ENCODE data around the gene KRT74.
"Not testable (repeated sequence)": the region's sequence is repeated elsewhere in the genome, so short reads cannot be mapped to it uniquely, and the experiment has no call there.

Gene KRT74

DNA sequence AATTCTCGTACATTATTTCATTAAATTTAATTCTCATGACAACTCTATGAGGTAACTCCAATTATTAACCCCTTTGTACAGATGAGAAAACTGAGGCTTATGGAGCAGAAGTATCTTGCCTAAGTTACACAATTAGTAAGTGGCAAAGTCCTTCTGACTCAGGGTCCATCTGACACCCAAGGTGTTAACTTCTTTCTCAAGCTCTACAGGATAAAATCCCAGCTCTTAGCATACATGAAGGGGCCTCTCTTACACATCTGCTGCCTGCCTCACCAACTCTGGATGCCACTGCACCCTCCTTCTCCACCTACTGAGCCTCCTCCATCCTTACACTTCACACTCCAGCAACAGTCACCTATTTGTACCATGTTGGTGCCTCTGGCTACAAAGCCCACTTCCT lies 31.9 kb upstream of the KRT74 start:
- H3K4me3 ChIP-seq (ENCODE audit: low read depth, low read length), result no peak overlapping the region
- no peak for DNase-seq (ENCODE audit: low read depth)

DNA sequence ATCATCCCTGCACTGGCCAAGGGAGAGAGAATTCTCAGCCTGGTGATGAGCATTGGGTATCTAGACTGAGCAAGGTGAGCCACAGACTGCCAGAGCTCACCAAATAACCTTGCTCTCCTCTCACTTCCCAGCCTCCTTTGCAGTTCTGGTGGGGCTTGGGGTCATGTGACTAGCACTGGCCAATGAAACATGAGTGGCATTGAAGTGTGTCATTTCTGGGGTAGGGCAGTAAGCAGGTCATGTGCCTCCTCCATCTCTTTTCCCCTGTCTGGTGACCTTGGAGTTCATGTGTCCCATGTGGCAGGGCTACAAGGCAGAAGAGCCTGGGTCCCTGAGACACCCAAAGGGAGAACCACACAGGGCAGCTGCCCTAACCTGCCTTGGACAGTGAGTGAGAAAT lies 31.2 kb upstream of the KRT74 start:
- no peak for DNase-seq (ENCODE audit: low read depth)
- H3K4me3 ChIP-seq (ENCODE audit: low read depth, low read length), result no peak overlapping the region

GRCh38 chr12:52603314-52603713 lies 29.7 kb upstream of the KRT74 start:
- no peak for DNase-seq (ENCODE audit: low read depth)
- no peak overlapping the region for H3K4me3 ChIP-seq (ENCODE audit: low read depth, low read length)

- DNase-seq (ENCODE audit: low read depth), result no peak
- H3K4me3 ChIP-seq (ENCODE audit: low read depth, low read length), result no peak overlapping the region
These were observed 28.9 kb upstream of the KRT74 start for GRCh38 chr12:52602552-52602951.

GRCh38 chr12:52601671-52602070 lies 28.0 kb upstream of the KRT74 start:
- no peak for DNase-seq (ENCODE audit: low read depth)
- H3K4me3 ChIP-seq (ENCODE audit: low read depth, low read length), result no peak overlapping the region

GRCh38 chr12:52600941-52601481 lies 27.4 kb upstream of the KRT74 start, which contains the start of gene KRT72:
KRT72 (minus strand) TSS chr12:52601463; CDS start chr12:52601452, 11 bp downstream.
- no peak within 1 kb of the TSS for H3K4me3 ChIP-seq (ENCODE audit: low read depth, low read length)
- no peak for DNase-seq (ENCODE audit: low read depth)

GRCh38 chr12:52600475-52600874 lies 26.8 kb upstream of the KRT74 start:
- no peak for DNase-seq (ENCODE audit: low read depth)
- H3K4me3 ChIP-seq (ENCODE audit: low read depth, low read length), result no peak overlapping the region

DNA sequence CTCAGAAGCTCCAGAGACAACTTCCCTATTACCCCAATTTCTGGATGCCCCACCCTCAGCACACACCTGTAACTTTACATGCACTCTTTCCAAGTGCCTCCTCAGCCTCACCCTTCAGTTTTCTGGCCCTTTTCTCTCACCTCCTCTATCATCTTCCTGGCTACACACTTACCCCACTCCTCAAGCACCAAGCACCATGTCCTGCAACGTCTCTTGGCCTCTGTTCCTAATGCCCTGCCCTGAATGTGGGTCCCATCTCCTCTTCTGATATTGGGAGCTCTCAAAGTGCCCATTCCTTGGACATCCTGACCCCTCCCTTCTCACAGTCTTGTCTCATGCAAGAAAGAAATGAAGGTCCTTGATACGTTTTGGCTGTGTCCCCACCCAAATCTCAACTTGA lies 26.4 kb upstream of the KRT74 start:
- no peak for DNase-seq (ENCODE audit: low read depth)
- H3K4me3 ChIP-seq (ENCODE audit: low read depth, low read length), result no peak overlapping the region

GRCh38 chr12:52598966-52599365 lies 25.3 kb upstream of the KRT74 start:
- no peak for DNase-seq (ENCODE audit: low read depth)

GRCh38 chr12:52594237-52594636 lies 20.6 kb upstream of the KRT74 start:
- not testable (repeated sequence) for DNase-seq (ENCODE audit: low read depth); H3K4me3 ChIP-seq (ENCODE audit: low read depth, low read length)

More at GRCh38 chr12:52598966-52599365, 25.3 kb upstream of the KRT74 start:
- H3K4me3 ChIP-seq (ENCODE audit: low read depth, low read length), result no peak overlapping the region

- no peak overlapping the region for H3K4me3 ChIP-seq (ENCODE audit: low read depth, low read length)
- no peak for DNase-seq (ENCODE audit: low read depth)
These were observed 17.9 kb upstream of the KRT74 start for GRCh38 chr12:52591521-52591920.

DNA sequence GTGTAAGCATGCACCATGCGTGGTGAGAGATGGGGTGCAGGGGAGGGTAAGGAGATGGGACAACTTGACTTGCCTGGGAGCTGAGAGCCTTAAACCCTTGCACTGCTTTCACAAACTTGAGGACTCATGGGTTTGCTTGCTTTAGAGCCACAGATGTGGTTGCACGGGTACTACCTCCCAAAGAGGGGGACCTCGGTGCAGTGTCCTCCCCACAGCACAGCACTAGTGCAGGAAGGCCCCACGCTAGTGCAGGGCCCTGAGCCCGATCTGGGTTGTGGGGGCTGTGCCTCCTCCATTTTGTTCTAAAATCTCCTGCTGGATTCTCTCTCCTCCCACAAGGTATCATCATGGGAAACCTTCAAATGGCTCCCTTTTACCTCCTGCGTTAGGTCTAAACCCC lies 16.4 kb upstream of the KRT74 start:
- no peak for DNase-seq (ENCODE audit: low read depth)
- no peak overlapping the region for H3K4me3 ChIP-seq (ENCODE audit: low read depth, low read length)

DNA sequence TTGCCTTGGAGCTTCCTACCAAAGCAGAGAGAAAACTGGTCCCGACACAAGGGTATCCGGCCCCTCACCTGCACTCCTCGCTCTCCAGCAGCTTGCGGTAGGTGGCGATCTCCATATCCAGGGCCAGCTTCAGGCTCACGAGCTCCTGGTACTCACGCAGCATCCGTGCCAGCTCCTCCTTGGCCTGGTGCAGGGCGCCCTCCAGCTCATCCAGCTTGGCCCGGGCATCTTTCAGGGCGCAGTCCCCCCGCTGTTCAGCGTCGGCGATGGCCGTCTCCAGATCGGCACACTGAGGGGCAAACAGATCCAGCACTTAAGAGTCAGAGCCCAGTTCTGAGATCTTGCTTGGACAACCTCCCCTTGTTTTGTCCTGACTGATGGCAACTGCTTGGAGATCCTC lies 13.9 kb upstream of the KRT74 start:
- no peak overlapping the region for H3K4me3 ChIP-seq (ENCODE audit: low read depth, low read length)
- DNase-seq (ENCODE audit: low read depth), result no peak

DNA sequence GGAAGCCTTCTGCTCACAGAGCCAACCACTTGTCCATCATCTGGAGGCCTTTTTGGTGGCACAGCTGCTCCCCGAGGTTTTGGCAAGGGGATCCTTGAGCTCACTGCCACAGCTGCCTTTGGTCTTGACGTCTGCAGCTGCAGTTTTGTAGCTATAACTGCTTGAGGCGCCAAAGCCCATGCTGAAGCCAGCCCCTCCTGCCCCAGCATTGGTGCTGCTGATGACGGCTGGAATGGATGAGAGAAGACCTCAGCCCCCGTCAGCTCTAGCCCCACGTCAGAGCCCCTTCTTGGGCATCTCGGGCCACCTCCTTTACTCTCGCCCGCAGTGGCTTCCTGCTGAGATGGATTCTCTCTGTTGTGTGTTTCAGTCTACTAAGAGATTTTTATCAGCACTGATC lies 12.3 kb upstream of the KRT74 start:
- DNase-seq (ENCODE audit: low read depth), result no peak
- H3K4me3 ChIP-seq (ENCODE audit: low read depth, low read length), result no peak overlapping the region

GRCh38 chr12:52585066-52585465 lies 11.4 kb upstream of the KRT74 start:
- no peak for DNase-seq (ENCODE audit: low read depth)
- no peak overlapping the region for H3K4me3 ChIP-seq (ENCODE audit: low read depth, low read length)

DNA sequence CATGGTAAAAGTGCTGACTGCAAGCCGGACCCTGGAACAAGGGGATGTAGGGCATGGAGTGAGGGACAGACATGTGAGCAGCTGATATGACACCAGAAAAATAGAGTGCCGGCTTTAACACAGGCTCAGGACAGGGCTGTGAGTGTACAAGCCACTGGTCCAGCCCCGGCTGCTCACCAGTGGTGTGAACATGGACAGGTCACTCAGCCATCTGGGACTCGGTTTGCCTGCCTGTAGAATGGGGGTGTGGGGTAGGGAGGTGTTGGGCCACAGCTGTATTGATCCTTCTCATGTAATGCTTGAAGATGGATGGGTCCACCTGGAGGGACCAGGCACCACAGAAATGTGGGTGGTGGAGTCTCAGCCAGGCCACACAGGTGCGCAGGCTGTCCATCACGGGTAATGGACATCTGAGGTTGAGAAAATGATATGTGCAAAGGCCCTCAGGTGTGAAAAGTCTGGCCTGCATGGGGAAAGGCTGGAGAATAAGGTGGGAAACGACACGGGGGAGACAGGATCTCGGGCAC lies 10.6 kb upstream of the KRT74 start:
- no peak overlapping the region for H3K4me3 ChIP-seq (ENCODE audit: low read depth, low read length)
- DNase-seq (ENCODE audit: low read depth), result no peak

DNA sequence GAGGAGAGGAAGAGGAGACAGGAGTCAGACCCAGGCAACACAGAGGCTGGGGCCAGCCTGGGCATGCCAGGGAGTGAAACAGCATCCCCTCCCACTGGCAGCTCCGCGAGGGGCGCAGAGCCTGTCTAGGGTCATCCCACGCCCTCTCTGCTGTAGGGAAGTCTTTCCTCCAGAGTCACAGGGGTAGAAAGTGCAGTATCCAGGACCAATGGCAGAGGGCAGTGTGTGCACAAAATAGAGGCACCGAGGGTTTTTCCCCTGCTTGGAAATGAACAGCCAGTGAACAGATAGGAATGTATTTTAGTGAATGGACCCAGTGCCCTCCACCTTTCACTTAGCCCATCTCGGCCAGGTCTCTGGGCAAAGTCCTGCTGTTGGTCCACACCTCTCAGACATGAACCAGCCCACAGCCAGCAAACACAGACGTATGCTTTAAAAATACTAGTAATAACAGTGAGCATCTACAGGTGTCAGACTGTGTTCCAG lies 9.4 kb upstream of the KRT74 start:
- H3K4me3 ChIP-seq (ENCODE audit: low read depth, low read length), result no peak overlapping the region
- no peak for DNase-seq (ENCODE audit: low read depth)

DNA sequence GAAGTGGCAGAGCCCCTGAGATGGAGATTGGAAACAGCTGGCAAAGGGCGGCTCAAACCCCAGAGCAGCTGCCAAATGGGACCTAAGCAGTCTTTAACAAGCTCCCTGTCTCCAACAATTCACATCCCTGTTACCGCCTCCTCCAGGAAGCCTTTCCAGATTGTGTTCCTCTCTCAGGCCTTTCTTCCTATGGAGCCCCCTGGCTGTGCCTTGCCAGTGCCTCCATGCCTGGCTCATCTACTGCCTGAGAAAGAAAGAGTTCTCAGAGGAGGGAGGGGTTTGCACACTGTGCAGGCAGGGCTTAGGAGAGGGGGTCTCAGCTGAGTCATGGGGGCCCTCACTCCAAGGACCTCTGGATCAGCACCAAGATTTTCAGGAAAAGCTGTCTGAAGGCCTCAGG lies 8.8 kb upstream of the KRT74 start:
- no peak overlapping the region for H3K4me3 ChIP-seq (ENCODE audit: low read depth, low read length)
- no peak for DNase-seq (ENCODE audit: low read depth)

DNA sequence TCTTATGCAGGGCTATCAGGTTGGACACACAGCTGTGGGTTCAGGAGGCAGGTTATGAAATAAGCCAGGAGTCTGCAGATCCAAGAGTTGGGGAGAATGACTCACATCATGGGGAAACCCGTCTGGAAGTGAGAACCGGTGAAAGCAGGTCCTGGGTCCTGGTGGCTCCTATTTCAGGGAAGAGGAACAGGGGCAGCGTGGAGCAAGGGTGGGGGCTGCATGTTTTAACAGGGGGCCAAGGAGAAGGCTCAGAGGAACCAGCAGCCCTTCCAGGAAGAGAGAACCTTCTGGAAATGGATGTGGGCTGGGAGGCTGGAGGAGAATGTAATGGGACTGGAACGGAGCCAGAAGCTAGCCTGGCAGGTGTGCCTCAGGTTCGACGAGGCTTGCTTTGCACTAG lies 7.8 kb upstream of the KRT74 start:
- DNase-seq (ENCODE audit: low read depth), result no peak
- H3K4me3 ChIP-seq (ENCODE audit: low read depth, low read length), result no peak overlapping the region

DNA sequence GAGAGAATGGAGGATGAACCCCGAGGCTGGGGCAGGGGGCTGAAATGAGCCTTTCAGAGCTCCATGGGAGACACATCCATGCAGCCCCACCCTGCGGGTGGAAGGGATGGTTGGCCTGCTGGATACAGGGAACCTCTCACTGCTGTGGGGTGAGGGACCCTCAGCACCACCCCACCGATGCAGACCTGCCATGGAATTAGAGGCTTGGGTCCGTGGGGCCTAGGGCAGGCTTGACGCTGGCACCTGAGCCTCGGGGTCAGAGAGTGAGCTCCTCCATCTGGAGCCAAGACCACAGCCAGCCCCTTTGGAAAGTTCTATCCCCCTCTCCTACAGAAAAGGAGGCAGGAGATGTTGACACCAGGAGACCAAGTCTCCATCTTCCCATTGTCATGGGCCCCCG lies 7.4 kb upstream of the KRT74 start:
- no peak for DNase-seq (ENCODE audit: low read depth)
- H3K4me3 ChIP-seq (ENCODE audit: low read depth, low read length), result no peak overlapping the region

GRCh38 chr12:52580496-52580895 lies 6.9 kb upstream of the KRT74 start:
- DNase-seq (ENCODE audit: low read depth), result no peak
- H3K4me3 ChIP-seq (ENCODE audit: low read depth, low read length), result no peak overlapping the region

Data from skeletal muscle cell (primary cell).